ENCODE results near the gene HOXC4. TPM values are rescaled to one million over a fixed set of nuclear protein-coding genes. Genes with fewer than 3 reads are reported as not detected.

The HOXC4 gene
- total and polyA plus RNA-seq, 2 donors (not counting 3 experiments of a cell fraction or from before 2014, with no cell fraction given), result 0.06 to 0.58 TPM

- Histone ChIP-seq H2AFZ (ENCODE audit: low read depth, low read length) (no peak overlapping the region), H4K20me1 (replicated peaks; ENCODE audit: control insufficient read depth, extremely low read depth, insufficient read depth, low read length) (no peaks in the 10 kb centered on the region), H3K4me2 (ENCODE audit: insufficient read depth, low read length) (no peak overlapping the region), H3K27me3 (ENCODE audit: control insufficient read depth in 2 of 2, insufficient read depth in 2 of 2, low read length in 2 of 2) (peaks cover 80 to 89% of the 10 kb centered on the region in 2 experiments), H3K9me1 (replicated peaks; ENCODE audit: control insufficient read depth, extremely low read depth, insufficient read depth, low read length) (no peaks in the 10 kb centered on the region), H3K4me1 (ENCODE audit: control insufficient read depth, extremely low read depth, insufficient read depth, low read length) (no peaks in the 10 kb centered on the region), H3K36me3 (ENCODE audit: control insufficient read depth in 2 of 2, extremely low read depth in 1 of 2, insufficient read depth in 2 of 2, low read length in 2 of 2) (no peaks in the 10 kb centered on the region), H3K79me2 (ENCODE audit: control insufficient read depth, insufficient read depth, low read length) (no peaks in the 10 kb centered on the region), H3K9me3 (replicated peaks; ENCODE audit: control insufficient read depth, insufficient read depth, low read length) (no peaks in the 10 kb centered on the region), H3K9ac (replicated peaks; ENCODE audit: extremely low read depth, insufficient read depth, low read length) (no peak overlapping the region), H3K27ac (ENCODE audit: insufficient read depth, low read depth, low read length) (no peak overlapping the region), H3K4me3 (replicated peaks in 1 of 3; ENCODE audit: insufficient read depth in 1 of 3, low read depth in 1 of 3, low read length in 3 of 3) (no peak overlapping the region)
- dilution Hi-C loops (cut with MboI; ENCODE audit: extremely low pct_ligation_motif_present, low sequenced_read_pairs), result no loop called here
- FAIRE-seq, result no peak
- no peak for DNase-seq (ENCODE audit: low read depth, low spot score)
- peak; percentile 79 for TF ChIP-seq EZH2 (IDR thresholded peaks at IDR 0.05; ENCODE audit: borderline replicate concordance, low read depth, low read length, severe bottlenecking)
- TF ChIP-seq CTCF (IDR thresholded peaks at IDR 0.05; ENCODE audit: extremely low read depth in 1 of 2, insufficient read depth in 1 of 2, low read depth in 1 of 2, low read length in 2 of 2), result no peak
- ChIA-PET POLR2A (no interaction called here), CTCF (interaction anchor here (0.7 to 6.1 kb wide), 15 partner anchors 8 to 174 kb away, joined by 3 to 91 read pairs (median 9); partner anchors contain the start of genes HOXC10 and HOXC4)
- BruUV-seq (replicated peaks), result no TSS peak
- intact Hi-C loops (cut with micrococcal nuclease), result no loop called here
Measured at GRCh38 chr12:54033106-54033979, 20.3 kb upstream of the HOXC4 start.
